KMS-11 (cell line): Measurements from ENCODE around the gene MCM6.

Experiments
- H2AFZ ChIP-seq: fragments of 200-600 bp; sonication (generic); 2 replicates; pipeline ENCODE4 v1.6.1; 2016; ENCODE audit warnings: antibody characterized with exemption, mixed run types, low read depth
- H3K27ac ChIP-seq: fragments of 200-600 bp; sonication (generic); 2 replicates; pipeline ENCODE4 v1.6.1; 2016; ENCODE audit warnings: mild to moderate bottlenecking, mixed run types
- H3K27me3 ChIP-seq: fragments of 200-600 bp; sonication (generic); 2 replicates; pipeline ENCODE4 v1.6.1; 2017; ENCODE audit warnings: mild to moderate bottlenecking, low read depth, mixed run types, moderate library complexity; ENCODE audit not compliant: insufficient read depth
- H3K36me3 ChIP-seq: fragments of 200-600 bp; sonication (generic); 2 replicates; pipeline ENCODE4 v1.6.1; 2017; ENCODE audit warnings: mild to moderate bottlenecking, mixed run types; ENCODE audit not compliant: insufficient read depth
- H3K4me1 ChIP-seq: fragments of 200-600 bp; sonication (generic); 2 replicates; pipeline ENCODE4 v1.6.1; 2016; ENCODE audit warnings: mild to moderate bottlenecking, low read depth, mixed run types; ENCODE audit not compliant: poor library complexity, severe bottlenecking
- H3K4me2 ChIP-seq: fragments of 200-600 bp; sonication (generic); 2 replicates; pipeline ENCODE4 v1.7.0; 2016; ENCODE audit warnings: mild to moderate bottlenecking, mixed run types
- H3K4me3 ChIP-seq: fragments of 200-600 bp; sonication (generic); IDR thresholded peaks from 2 replicates; pipeline ENCODE4 v1.6.1; 2017; ENCODE audit warnings: low read depth, low read length, mixed read lengths; ENCODE audit not compliant: insufficient read depth
- H3K79me2 ChIP-seq: fragments of 200-600 bp; sonication (generic); 2 replicates; pipeline ENCODE4 v1.6.1; 2016; ENCODE audit warnings: low read depth, mixed run types; ENCODE audit not compliant: insufficient read depth
- H3K9ac ChIP-seq: fragments of 200-600 bp; sonication (generic); 2 replicates; pipeline ENCODE4 v1.6.1; 2016; ENCODE audit warnings: mild to moderate bottlenecking, mixed run types
- H4K20me1 ChIP-seq: fragments of 200-600 bp; sonication (generic); 2 replicates; pipeline ENCODE4 v1.6.1; 2016; ENCODE audit warnings: mild to moderate bottlenecking, mixed run types; ENCODE audit not compliant: insufficient read depth
- TF ChIP-seq, protein P1 (sequence below): fragments of 200-600 bp; sonication (generic); conservative IDR thresholded peaks from 2 replicates; pipeline ENCODE4 v1.6.1; 2017; ENCODE audit warnings: low read depth, mild to moderate bottlenecking, antibody characterized with exemption, low read length, moderate library complexity, mixed read lengths

Gene MCM6

GRCh38 chr2:135863233-135863632 is 13.0 kb downstream of the MCM6 start:
- Histone ChIP-seq H3K79me2 (no peaks in the 10 kb centered on the region), H3K27ac (no peak overlapping the region), H3K4me3 (no peak overlapping the region), H2AFZ (no peak overlapping the region), H3K36me3 (0 out of 2 replicates have a peak, but pooled peaks cover 4% of the 10 kb centered on the region), H3K4me1 (no peaks in the 10 kb centered on the region), H4K20me1 (no peaks in the 10 kb centered on the region), H3K9ac (no peak overlapping the region), H3K27me3 (no peaks in the 10 kb centered on the region), H3K4me2 (no peak overlapping the region)
- TF ChIP-seq, protein P1, sequence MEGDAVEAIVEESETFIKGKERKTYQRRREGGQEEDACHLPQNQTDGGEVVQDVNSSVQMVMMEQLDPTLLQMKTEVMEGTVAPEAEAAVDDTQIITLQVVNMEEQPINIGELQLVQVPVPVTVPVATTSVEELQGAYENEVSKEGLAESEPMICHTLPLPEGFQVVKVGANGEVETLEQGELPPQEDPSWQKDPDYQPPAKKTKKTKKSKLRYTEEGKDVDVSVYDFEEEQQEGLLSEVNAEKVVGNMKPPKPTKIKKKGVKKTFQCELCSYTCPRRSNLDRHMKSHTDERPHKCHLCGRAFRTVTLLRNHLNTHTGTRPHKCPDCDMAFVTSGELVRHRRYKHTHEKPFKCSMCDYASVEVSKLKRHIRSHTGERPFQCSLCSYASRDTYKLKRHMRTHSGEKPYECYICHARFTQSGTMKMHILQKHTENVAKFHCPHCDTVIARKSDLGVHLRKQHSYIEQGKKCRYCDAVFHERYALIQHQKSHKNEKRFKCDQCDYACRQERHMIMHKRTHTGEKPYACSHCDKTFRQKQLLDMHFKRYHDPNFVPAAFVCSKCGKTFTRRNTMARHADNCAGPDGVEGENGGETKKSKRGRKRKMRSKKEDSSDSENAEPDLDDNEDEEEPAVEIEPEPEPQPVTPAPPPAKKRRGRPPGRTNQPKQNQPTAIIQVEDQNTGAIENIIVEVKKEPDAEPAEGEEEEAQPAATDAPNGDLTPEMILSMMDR: no peak

GRCh38 chr2:135862718-135863117 is 13.5 kb downstream of the MCM6 start:
- Histone ChIP-seq H3K27me3 (no peaks in the 10 kb centered on the region), H3K4me1 (no peaks in the 10 kb centered on the region), H3K9ac (no peak overlapping the region), H3K4me3 (no peak overlapping the region), H4K20me1 (no peaks in the 10 kb centered on the region), H3K36me3 (0 out of 2 replicates have a peak, but pooled peaks cover 4% of the 10 kb centered on the region), H3K27ac (no peak overlapping the region), H3K79me2 (no peaks in the 10 kb centered on the region), H2AFZ (no peak overlapping the region), H3K4me2 (no peak overlapping the region)
- TF ChIP-seq, protein P1: no peak

GRCh38 chr2:135853401-135853800 is 22.8 kb downstream of the MCM6 start:
- Histone ChIP-seq H3K36me3 (no peaks in the 10 kb centered on the region), H3K4me2 (no peak overlapping the region), H3K27ac (no peak overlapping the region), H3K79me2 (no peaks in the 10 kb centered on the region), H3K9ac (no peak overlapping the region), H3K4me1 (no peaks in the 10 kb centered on the region), H4K20me1 (no peaks in the 10 kb centered on the region), H3K27me3 (no peaks in the 10 kb centered on the region), H3K4me3 (no peak overlapping the region), H2AFZ (no peak overlapping the region)
- TF ChIP-seq, protein P1: no peak

GRCh38 chr2:135851858-135852257 is 24.4 kb downstream of the MCM6 start:
- no peaks in the 10 kb centered on the region for H3K36me3 ChIP-seq
- TF ChIP-seq, protein P1: no peak

More at GRCh38 chr2:135851858-135852257, 24.4 kb downstream of the MCM6 start:
- Histone ChIP-seq H4K20me1 (no peaks in the 10 kb centered on the region), H3K4me3 (no peak overlapping the region), H3K79me2 (no peaks in the 10 kb centered on the region), H2AFZ (no peak overlapping the region), H3K4me1 (no peaks in the 10 kb centered on the region), H3K4me2 (no peak overlapping the region), H3K27ac (no peak overlapping the region), H3K9ac (no peak overlapping the region), H3K27me3 (no peaks in the 10 kb centered on the region)
